Activated T-cell treated with anti-CD3 and anti-CD28 coated beads for 4 hours (primary cell): Measurements from ENCODE around the gene XRCC1.
A peak's percentile ranks its signal among the peaks of the same experiment; 100 is the strongest.
"Not testable (repeated sequence)": the region's sequence is repeated elsewhere in the genome, so short reads cannot be mapped to it uniquely, and the experiment has no call there.

ENCODE experiments used
- DNase-seq: peaks from one replicate; pipeline ENCODE4 v3.0.0-alpha.2; 2020

Gene XRCC1

GRCh38 chr19:43575156-43575950 is at the start of gene XRCC1, which contains the start of gene PINLYP:
TSS of gene XRCC1 (minus strand) at chr19:43575527. CDS start at chr19:43575458, 69 bp downstream.
TSS of gene PINLYP (plus strand) at chr19:43575801. CDS start at chr19:43577192, 1,391 bp downstream.
- DNase-seq = peak; percentile 87

GRCh38 chr19:43624933-43625332 is 49.6 kb upstream of the XRCC1 start:
- peak; percentile 74 for DNase-seq

- no peak for DNase-seq
Measured at GRCh38 chr19:43623889-43624670, 48.8 kb upstream of the XRCC1 start.

- no peak for DNase-seq
Measured at GRCh38 chr19:43622956-43623355, 47.6 kb upstream of the XRCC1 start.

- DNase-seq = no peak
Measured at GRCh38 chr19:43622070-43622469, 46.7 kb upstream of the XRCC1 start.

- DNase-seq = no peak
Measured at GRCh38 chr19:43620061-43621001, 45.0 kb upstream of the XRCC1 start.

- DNase-seq = peak; percentile 79
Measured at GRCh38 chr19:43619262-43620060, 44.1 kb upstream of the XRCC1 start, which contains the start of gene ZNF428. TSS of gene ZNF428 (minus strand) at chr19:43619629. CDS start at chr19:43614304, 5,325 bp downstream.

- peak; percentile 27 for DNase-seq
Measured at GRCh38 chr19:43618921-43619261, 43.6 kb upstream of the XRCC1 start.

GRCh38 chr19:43616954-43617353 is 41.6 kb upstream of the XRCC1 start:
- DNase-seq = no peak

- no peak for DNase-seq
Measured at GRCh38 chr19:43616306-43616705, 41.0 kb upstream of the XRCC1 start.

- no peak for DNase-seq
Measured at GRCh38 chr19:43612374-43612773, 37.0 kb upstream of the XRCC1 start.

GRCh38 chr19:43611788-43612187 is 36.5 kb upstream of the XRCC1 start, which contains the start of gene SRRM5:
TSS of gene SRRM5 (plus strand) at chr19:43612088. CDS start at chr19:43612122, 34 bp downstream.
- DNase-seq = no peak

- no peak for DNase-seq
Measured at GRCh38 chr19:43610493-43610892, 35.2 kb upstream of the XRCC1 start.

GRCh38 chr19:43609872-43610271 is 34.5 kb upstream of the XRCC1 start:
- no peak for DNase-seq

GRCh38 chr19:43607238-43608205 is 32.2 kb upstream of the XRCC1 start:
- no peak for DNase-seq

- DNase-seq = no peak
Measured at GRCh38 chr19:43606569-43607229, 31.4 kb upstream of the XRCC1 start.

GRCh38 chr19:43605875-43606568 is 30.7 kb upstream of the XRCC1 start:
- no peak for DNase-seq

- not testable (repeated sequence) for DNase-seq
Measured at GRCh38 chr19:43600326-43600725, 25.0 kb upstream of the XRCC1 start.

- no peak for DNase-seq
Measured at GRCh38 chr19:43599635-43600295, 24.4 kb upstream of the XRCC1 start.
